GM21786 (cell line): ENCODE results near the gene MAP3K4.

Experiments used
- ATAC-seq: cut with Tn5 transposase; IDR thresholded peaks from one replicate; pipeline ENCODE4 v1.9.1; 2021; ENCODE audit not compliant: unreplicated experiment

Gene MAP3K4

DNA sequence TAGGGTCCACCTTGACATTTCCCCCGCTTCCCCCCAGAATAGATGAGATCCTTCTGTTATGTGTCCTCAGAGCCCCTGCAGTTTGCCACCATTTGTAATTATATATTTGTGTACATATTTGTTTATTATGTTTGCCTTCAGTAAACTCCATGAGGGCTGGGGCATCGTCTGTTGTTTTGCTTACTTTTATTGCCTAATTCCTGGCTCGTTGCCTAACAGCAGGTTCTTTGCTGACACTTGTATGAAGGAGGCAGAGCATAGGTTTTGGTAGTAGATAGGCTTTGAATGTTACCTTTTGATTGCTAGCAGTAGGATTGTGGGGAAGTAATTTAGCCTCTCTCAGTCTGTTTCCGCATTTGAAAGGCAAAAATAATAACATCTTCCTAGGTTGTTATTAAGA is 9.9 kb downstream of the MAP3K4 start:
- no peak for ATAC-seq

- ATAC-seq: no peak
Measured at GRCh38 chr6:161003336-161003735, 11.8 kb downstream of the MAP3K4 start.

DNA sequence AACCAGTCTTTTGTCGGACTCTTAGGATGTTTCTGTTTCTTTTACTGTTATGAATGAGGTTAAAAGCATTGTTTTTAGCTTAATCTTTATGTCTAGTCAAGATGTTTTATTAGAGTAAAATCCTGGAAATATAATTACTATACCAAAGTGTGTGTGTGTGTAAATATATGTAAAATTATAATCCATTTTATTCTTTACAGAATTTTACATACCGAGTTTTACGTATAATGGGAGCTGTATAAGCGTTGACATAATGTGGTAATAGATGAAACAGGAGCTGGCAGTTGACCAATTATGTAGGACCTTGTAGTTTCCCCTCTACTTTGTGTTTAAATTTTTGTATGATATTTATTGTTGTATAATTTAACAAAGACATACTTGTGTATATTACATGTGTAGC is 16.7 kb downstream of the MAP3K4 start:
- no peak for ATAC-seq

DNA sequence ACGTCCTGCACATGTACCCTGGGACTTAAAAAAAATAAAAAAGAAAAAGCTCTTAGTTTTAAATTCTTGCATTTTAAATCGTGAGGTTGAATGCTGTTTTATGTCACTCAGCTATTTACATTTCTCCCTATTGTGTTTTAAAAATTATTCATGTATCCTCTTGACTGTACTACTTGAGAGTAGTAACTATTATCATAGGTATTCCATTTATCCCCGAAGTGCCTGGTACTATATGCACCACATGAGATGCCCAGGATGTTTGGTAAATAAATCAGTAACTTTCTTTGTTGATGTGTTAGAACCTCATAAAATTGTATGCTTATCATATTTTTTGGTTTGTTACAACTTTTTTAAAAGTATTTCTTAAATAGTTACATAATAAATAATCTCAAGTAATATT is 18.4 kb downstream of the MAP3K4 start:
- no peak for ATAC-seq

- no peak for ATAC-seq
Measured at GRCh38 chr6:161010418-161010817, 18.8 kb downstream of the MAP3K4 start.

GRCh38 chr6:161011492-161012480 is 20.2 kb downstream of the MAP3K4 start:
- ATAC-seq: no peak

DNA sequence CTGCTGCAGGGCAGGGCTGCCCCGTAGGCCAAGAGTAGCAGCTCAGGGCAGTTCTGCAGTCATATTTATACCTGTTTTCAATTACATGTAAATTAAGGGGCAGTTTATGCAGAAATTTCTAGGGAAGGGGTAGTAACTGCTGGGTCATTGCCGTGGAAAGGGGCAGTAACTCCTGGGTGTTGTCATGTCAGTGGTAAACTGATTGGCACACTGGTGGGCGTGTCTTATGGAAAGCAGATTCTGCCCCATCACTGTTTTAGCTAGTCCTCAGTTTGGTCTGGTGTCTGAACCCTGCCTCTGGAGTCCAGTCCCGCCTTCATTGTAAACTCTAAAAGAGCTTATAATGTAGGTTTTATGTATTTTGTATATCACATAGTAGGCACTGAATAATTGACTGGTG is 22.1 kb downstream of the MAP3K4 start:
- ATAC-seq: no peak

DNA sequence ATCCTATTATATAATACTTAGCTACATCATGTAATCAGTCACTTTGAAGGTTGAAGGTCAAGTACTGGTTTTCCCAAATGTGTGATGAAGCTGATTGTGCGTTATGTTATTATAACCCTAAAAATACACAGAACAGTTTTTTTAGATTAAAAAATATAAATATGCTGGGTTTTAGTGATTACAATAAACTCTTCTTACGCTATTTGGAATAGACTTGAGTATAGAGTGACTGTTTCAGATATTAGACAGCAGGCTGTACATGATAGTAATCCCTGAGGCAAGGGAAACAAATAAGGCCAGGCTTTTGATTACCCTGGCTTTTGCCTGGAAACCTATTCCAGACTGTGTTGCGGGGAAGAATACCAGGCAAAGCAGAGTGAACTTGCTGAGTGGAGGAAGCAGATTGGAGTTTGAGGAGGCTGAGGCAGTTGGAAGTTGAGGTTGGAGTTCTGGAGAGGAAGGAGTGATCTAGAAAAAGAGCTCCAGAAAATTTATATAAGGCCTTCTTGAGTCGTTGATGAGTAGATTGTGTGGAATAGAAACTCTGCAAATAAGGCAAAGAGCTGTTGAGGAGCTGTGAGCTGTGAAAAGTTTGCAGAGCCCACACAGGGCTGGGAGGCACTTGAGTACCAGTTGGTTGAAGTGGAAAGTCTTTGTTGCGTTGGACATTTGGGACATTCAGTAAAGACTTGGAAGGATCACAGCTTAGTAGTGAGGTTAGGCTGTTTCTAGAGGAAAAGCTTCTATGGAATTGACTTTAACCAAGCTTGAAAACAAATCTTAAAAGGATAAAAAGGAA is 26.4 kb downstream of the MAP3K4 start:
- ATAC-seq: no peak

- ATAC-seq: no peak
Measured at GRCh38 chr6:161019324-161019839, 27.8 kb downstream of the MAP3K4 start.

DNA sequence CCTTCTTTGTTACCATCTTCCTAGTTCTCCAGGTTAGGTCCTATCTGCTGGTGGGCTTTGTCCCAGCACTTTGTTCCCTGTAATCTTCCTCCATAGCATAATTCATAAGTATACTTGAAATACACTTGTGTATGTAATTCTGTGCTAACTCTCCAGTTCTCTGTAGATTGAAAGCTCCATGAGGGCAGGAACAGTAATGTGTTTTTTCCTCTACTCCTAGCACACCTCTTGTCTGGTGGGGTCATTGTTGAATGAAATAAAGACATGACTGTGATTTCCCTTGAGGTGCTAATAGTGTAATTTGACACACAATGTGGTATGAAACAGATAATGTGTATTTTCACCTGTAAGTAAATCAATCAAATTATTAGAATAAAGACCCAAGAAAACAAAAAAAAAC is 30.0 kb downstream of the MAP3K4 start:
- no peak for ATAC-seq

DNA sequence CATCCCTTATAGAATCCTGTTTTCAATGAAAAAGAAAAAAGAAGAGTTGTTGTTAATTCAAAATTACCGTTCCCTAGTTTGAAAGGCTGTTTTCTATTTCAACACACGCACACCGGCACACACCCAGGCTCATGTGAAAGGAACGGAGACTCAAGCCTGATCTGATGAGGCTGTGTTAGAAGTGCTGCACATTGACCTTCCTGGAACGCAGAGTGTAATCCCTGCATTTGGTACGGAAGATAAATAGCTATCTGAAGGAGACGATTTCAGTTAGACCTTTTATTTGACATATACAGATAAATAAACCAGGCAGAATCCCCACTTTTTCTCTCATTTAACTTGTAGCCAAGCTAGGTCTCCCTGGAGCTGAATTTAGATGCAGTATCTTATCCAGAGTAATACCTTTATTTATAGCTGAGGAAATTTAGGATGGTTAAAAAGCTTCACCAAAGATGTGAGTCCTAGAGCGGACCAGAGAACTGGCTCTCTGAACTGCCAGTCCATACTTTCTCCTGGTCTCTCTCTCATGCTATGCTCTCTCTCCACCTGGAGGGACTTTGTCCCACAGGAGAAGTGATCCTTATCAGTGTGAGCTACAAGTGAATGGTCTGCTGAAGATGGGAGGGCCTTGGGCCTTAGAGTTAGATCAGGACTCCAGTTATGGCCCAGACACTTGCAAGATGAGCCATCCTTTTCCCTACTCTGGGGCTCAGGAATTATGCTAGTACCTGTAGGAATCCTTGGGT is 30.6 kb downstream of the MAP3K4 start:
- ATAC-seq: no peak

DNA sequence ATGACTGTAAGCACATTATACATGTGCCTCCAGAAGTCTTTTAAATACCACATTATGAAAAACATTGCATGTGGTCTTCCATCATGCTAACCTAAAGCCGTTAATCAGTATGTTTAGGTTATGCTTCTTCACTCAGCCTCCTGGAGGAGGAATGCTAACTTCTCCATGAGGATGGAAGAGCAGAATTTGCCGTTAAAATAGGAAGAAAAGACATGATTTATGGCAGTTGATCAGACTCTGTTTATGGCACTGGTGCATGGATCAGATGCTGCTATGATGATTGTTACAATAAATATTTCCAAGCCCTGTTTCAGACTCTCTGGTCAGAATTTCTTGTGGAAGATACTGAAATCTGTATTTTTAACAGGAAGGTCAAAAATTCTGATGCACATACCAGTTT is 31.7 kb downstream of the MAP3K4 start:
- no peak for ATAC-seq

GRCh38 chr6:161024364-161024920 is 32.9 kb downstream of the MAP3K4 start:
- ATAC-seq: no peak

- ATAC-seq: no peak
Measured at GRCh38 chr6:161027385-161027784, 35.8 kb downstream of the MAP3K4 start.

DNA sequence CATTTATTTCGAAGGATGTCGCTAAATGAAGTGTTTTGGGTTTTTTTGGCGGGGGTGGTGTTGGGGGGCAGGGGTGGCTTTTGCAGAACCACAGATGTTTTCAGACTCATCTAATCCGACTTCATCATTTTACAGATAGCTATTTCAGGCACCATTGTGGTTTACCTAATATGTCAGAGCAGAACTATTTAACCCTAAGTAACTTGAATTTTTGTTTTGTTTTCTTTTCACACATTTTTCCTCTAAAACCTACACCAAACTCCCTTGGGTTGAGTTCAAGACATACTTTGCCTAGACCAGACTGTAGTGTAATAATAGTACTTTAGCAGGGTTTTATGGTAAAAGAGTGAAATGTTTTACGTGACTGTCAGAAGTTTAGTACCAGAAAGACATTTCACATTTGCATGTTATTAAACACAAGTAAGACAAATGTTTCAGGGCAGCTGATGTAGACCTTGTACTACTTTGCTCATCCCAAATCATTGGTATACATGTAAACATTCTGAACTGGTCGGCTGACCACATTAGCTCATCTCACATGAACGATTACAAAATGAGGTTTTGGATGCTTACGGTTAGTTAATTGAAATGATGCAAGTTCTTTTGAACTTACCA is 37.7 kb downstream of the MAP3K4 start:
- peak; percentile 84 for ATAC-seq

GRCh38 chr6:161031721-161032495 is 40.3 kb downstream of the MAP3K4 start:
- ATAC-seq: no peak

DNA sequence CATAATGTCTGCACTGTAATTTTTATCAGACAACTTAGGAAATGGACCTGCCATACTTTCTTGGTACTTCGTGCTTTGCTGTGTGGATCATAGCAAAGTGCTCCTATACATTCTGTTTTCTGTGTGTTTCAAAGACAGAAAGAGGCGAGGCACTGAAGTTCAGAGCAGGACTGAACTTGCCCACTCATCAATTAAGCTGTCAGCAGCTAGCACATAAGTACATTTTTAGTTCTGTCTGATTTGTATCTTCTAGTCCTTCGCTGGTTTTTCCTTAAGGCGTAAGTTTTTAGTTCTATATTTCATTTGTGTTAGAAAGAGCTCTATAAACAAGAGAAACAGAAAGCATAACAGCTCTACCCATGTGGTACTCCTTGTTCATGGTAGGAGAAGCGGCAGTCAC is 42.1 kb downstream of the MAP3K4 start:
- no peak for ATAC-seq

GRCh38 chr6:161035182-161035980 is 43.8 kb downstream of the MAP3K4 start:
- ATAC-seq: peak; percentile 34

- ATAC-seq: no peak
Measured at GRCh38 chr6:161035981-161036263, 44.4 kb downstream of the MAP3K4 start.
